H1 (cell line): ENCODE results near the gene BLCAP. TPM values are rescaled to one million over a fixed set of nuclear protein-coding genes. Genes with fewer than 3 reads are reported as not detected.

ENCODE experiments used
- BACH1 ChIP-seq: IDR thresholded peaks from 2 replicates; pipeline ENCODE4 v1.6.1; 2012; ENCODE audit warnings: low read length, improper control_type of control experiment
- CREB1 ChIP-seq: IDR thresholded peaks from 2 replicates; pipeline ENCODE4 v1.6.1; 2012; ENCODE audit warnings: inconsistent platforms
- HDAC6 ChIP-seq: IDR thresholded peaks from one replicate; pipeline ENCODE4 v1.7.1; 2012; ENCODE audit warnings: low read depth, mild to moderate bottlenecking, inconsistent platforms, low read length, moderate library complexity
- JUN ChIP-seq: IDR thresholded peaks from 2 replicates; pipeline ENCODE4 v1.6.1; 2011; ENCODE audit warnings: low read depth, mild to moderate bottlenecking, improper control_type of control experiment, low read length
- KDM4A ChIP-seq: IDR thresholded peaks from one replicate; pipeline ENCODE4 v1.7.1; 2012; ENCODE audit warnings: low read depth, mild to moderate bottlenecking, moderate library complexity, low read length, inconsistent platforms; ENCODE audit not compliant: severe bottlenecking
- MAX ChIP-seq: IDR thresholded peaks from 2 replicates; pipeline ENCODE4 v1.6.1; 2012; ENCODE audit warnings: inconsistent platforms
- NANOG ChIP-seq: IDR thresholded peaks from 2 replicates; pipeline ENCODE4 v1.6.1; 2011; ENCODE audit warnings: low read length, low read depth, mild to moderate bottlenecking, inconsistent platforms; ENCODE audit not compliant: insufficient read depth, poor library complexity, severe bottlenecking
- SIN3A ChIP-seq, 2 experiments: IDR thresholded peaks in 1 of 2; conservative IDR thresholded peaks in 1 of 2; 2 replicates each; pipeline ENCODE4 v1.6.1; 2011 to 2012; ENCODE audit warnings: low read length in 2 of 2, improper control_type of control experiment in 1 of 2, low read depth in 1 of 2, mild to moderate bottlenecking in 1 of 2
- TEAD4 ChIP-seq: IDR thresholded peaks from 2 replicates; pipeline ENCODE4 v1.6.1; 2012; ENCODE audit warnings: low read depth, low read length, inconsistent platforms, mixed read lengths
- polyA plus RNA-seq, 7 experiments: library from polyadenylated mRNA; depleted of rRNA in 3 of 7; stranded (reverse) in 5 of 7; unstranded in 2 of 7; fragments of >200 nt in 5 of 7; fragments of 200-250 nt in 2 of 7; gene quantifications; 1 replicate in 5 of 7; 2 replicates in 1 of 7; 4 replicates in 1 of 7; pipeline versions ENCODE4 v1.2.1 to v1.2.3, GENCODE V29; 2011 to 2013; ENCODE audit warnings: missing spikeins in 2 of 7, mixed read lengths in 2 of 7
- total RNA-seq: library from RNA; stranded (reverse); fragmentation: NEBNext Ultra II Directional; extraction: Animal tissue kit (Norgen Biotek cat#: 25700); gene quantifications from 2 replicates; pipeline ENCODE4 v1.2.1, GENCODE V29; 2021
- TF ChIP-seq, protein P1 (sequence below): fragments of 300-600 bp; sonication (generic); IDR thresholded peaks from 2 replicates; pipeline ENCODE4 v1.7.1; 2012; ENCODE audit warnings: low read length, moderate library complexity, mild to moderate bottlenecking, inconsistent platforms; ENCODE audit not compliant: insufficient replicate concordance

The BLCAP gene
- total and polyA plus RNA-seq, 2 of the 8 experiments (the other 6 are each of a cell fraction or from before 2014, with no cell fraction given) = 60.3 to 72.2 TPM

DNA sequence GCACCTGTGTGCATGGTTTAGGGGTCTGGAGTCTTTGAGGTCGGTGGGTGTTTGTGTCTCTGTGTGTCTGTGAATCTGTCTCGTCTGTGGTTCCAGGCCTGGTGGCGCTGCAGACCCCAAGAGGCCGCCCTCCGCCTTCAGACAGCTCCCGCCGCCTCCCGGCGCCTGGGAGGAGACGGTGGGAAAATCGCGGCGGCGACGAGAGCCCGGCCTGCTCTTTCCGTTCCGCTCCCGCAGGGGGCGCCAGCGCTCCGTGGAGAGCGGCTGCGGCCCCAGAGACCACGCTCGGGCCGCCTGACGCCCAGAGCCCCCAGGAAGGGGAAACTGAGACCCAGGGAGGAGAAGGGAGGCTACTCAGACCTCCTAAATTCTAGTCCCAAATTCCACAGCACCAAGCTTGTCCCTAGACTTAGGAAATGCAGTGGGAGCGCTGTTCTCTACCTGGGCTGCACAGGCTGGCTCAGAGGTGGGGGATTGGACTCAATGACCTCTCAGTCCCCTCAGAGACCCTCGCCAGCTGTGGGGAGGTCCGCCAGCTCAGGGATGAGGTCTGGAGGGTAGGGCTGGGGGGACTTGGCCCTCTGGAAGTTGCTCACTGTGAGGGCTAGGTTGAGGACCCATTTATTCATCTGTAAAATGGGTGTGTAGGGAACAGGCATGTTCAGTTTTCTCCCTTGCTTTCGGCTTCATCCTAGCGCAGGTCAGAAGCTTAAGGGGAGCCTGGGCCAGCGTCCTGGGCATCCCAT, 36.9 kb upstream of the BLCAP start (continued):
- TF ChIP-seq, protein P1, sequence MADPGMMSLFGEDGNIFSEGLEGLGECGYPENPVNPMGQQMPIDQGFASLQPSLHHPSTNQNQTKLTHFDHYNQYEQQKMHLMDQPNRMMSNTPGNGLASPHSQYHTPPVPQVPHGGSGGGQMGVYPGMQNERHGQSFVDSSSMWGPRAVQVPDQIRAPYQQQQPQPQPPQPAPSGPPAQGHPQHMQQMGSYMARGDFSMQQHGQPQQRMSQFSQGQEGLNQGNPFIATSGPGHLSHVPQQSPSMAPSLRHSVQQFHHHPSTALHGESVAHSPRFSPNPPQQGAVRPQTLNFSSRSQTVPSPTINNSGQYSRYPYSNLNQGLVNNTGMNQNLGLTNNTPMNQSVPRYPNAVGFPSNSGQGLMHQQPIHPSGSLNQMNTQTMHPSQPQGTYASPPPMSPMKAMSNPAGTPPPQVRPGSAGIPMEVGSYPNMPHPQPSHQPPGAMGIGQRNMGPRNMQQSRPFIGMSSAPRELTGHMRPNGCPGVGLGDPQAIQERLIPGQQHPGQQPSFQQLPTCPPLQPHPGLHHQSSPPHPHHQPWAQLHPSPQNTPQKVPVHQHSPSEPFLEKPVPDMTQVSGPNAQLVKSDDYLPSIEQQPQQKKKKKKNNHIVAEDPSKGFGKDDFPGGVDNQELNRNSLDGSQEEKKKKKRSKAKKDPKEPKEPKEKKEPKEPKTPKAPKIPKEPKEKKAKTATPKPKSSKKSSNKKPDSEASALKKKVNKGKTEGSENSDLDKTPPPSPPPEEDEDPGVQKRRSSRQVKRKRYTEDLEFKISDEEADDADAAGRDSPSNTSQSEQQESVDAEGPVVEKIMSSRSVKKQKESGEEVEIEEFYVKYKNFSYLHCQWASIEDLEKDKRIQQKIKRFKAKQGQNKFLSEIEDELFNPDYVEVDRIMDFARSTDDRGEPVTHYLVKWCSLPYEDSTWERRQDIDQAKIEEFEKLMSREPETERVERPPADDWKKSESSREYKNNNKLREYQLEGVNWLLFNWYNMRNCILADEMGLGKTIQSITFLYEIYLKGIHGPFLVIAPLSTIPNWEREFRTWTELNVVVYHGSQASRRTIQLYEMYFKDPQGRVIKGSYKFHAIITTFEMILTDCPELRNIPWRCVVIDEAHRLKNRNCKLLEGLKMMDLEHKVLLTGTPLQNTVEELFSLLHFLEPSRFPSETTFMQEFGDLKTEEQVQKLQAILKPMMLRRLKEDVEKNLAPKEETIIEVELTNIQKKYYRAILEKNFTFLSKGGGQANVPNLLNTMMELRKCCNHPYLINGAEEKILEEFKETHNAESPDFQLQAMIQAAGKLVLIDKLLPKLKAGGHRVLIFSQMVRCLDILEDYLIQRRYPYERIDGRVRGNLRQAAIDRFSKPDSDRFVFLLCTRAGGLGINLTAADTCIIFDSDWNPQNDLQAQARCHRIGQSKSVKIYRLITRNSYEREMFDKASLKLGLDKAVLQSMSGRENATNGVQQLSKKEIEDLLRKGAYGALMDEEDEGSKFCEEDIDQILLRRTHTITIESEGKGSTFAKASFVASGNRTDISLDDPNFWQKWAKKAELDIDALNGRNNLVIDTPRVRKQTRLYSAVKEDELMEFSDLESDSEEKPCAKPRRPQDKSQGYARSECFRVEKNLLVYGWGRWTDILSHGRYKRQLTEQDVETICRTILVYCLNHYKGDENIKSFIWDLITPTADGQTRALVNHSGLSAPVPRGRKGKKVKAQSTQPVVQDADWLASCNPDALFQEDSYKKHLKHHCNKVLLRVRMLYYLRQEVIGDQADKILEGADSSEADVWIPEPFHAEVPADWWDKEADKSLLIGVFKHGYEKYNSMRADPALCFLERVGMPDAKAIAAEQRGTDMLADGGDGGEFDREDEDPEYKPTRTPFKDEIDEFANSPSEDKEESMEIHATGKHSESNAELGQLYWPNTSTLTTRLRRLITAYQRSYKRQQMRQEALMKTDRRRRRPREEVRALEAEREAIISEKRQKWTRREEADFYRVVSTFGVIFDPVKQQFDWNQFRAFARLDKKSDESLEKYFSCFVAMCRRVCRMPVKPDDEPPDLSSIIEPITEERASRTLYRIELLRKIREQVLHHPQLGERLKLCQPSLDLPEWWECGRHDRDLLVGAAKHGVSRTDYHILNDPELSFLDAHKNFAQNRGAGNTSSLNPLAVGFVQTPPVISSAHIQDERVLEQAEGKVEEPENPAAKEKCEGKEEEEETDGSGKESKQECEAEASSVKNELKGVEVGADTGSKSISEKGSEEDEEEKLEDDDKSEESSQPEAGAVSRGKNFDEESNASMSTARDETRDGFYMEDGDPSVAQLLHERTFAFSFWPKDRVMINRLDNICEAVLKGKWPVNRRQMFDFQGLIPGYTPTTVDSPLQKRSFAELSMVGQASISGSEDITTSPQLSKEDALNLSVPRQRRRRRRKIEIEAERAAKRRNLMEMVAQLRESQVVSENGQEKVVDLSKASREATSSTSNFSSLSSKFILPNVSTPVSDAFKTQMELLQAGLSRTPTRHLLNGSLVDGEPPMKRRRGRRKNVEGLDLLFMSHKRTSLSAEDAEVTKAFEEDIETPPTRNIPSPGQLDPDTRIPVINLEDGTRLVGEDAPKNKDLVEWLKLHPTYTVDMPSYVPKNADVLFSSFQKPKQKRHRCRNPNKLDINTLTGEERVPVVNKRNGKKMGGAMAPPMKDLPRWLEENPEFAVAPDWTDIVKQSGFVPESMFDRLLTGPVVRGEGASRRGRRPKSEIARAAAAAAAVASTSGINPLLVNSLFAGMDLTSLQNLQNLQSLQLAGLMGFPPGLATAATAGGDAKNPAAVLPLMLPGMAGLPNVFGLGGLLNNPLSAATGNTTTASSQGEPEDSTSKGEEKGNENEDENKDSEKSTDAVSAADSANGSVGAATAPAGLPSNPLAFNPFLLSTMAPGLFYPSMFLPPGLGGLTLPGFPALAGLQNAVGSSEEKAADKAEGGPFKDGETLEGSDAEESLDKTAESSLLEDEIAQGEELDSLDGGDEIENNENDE = no peak
- peak; percentile 19 for TF ChIP-seq NANOG
- TF ChIP-seq CREB1 = no peak
- TF ChIP-seq JUN = no peak
- no peak for TF ChIP-seq MAX
- TF ChIP-seq HDAC6 = no peak
- TF ChIP-seq SIN3A (conservative IDR thresholded peaks at IDR 0.05 in 1 of 2, IDR thresholded peaks at IDR 0.05 in 1 of 2; ENCODE audit: low read depth in 1 of 2, low read length in 2 of 2) = no peak
- TF ChIP-seq BACH1 = peak; percentile 6; the same call in 1 of the 2 replicates
- no peak for TF ChIP-seq TEAD4
- TF ChIP-seq KDM4A = no peak
